ENCODE results near the gene ARHGAP6. TPM values are rescaled to one million over a fixed set of nuclear protein-coding genes. Genes with fewer than 3 reads are reported as not detected.
A peak's percentile ranks its signal among the peaks of the same experiment; 100 is the strongest.

ARHGAP6 gene
- total and polyA plus RNA-seq, 2 of the 13 experiments (the other 11 are each of a cell fraction or from before 2014, with no cell fraction given), result 0.11 TPM; not detected in 1

GRCh38 chrX:11111037-11111851 is 554.5 kb downstream of the ARHGAP6 start, which contains the start of gene HCCS (continued):
- TF ChIP-seq ZFP91 (CRISPR knock-in tag; IDR thresholded peaks at IDR 0.05; ENCODE audit: borderline replicate concordance) (peak; percentile 30; the same call in 1 of the 2 replicates), TMF1 (CRISPR knock-in tag; IDR thresholded peaks at IDR 0.05; ENCODE audit: low read depth) (no peak), KDM4B (CRISPR knock-in tag; IDR thresholded peaks at IDR 0.05) (no peak), HNF4G (IDR thresholded peaks at IDR 0.05; ENCODE audit: borderline replicate concordance, low read depth, low read length) (no peak), HNF4G (CRISPR knock-in tag; IDR thresholded peaks at IDR 0.05; ENCODE audit: borderline replicate concordance, low read depth) (no peak), SMAD9 (CRISPR knock-in tag; IDR thresholded peaks at IDR 0.05) (no peak), ZNF737 (CRISPR knock-in tag; IDR thresholded peaks at IDR 0.05; ENCODE audit: borderline replicate concordance) (no peak), MYC (CRISPR knock-in tag; IDR thresholded peaks at IDR 0.05; ENCODE audit: borderline replicate concordance) (no peak; the same call in 1 of the 2 replicates), ZNF354B (CRISPR knock-in tag; IDR thresholded peaks at IDR 0.05) (no peak), FUBP1 (CRISPR knock-in tag; IDR thresholded peaks at IDR 0.05; ENCODE audit: borderline replicate concordance) (no peak), ZNF7 (CRISPR knock-in tag; IDR thresholded peaks at IDR 0.05) (no peak), ZNF576 (CRISPR knock-in tag; IDR thresholded peaks at IDR 0.05) (no peak), ZNF691 (CRISPR knock-in tag; IDR thresholded peaks at IDR 0.05; ENCODE audit: borderline replicate concordance, low read depth) (no peak), NR2F1 (CRISPR knock-in tag; IDR thresholded peaks at IDR 0.05) (no peak), SOX5 (CRISPR knock-in tag; IDR thresholded peaks at IDR 0.05; ENCODE audit: borderline replicate concordance) (no peak), GATA4 (IDR thresholded peaks at IDR 0.05; ENCODE audit: borderline replicate concordance, low read depth) (0 out of 2 replicates have a peak, but pooled peaks have one; percentile 19), ELF3 (CRISPR knock-in tag; IDR thresholded peaks at IDR 0.05) (0 out of 2 replicates have a peak, but pooled peaks have one; percentile 28), NRL (CRISPR knock-in tag; IDR thresholded peaks at IDR 0.05; ENCODE audit: borderline replicate concordance) (no peak), RARG (CRISPR knock-in tag; IDR thresholded peaks at IDR 0.05; ENCODE audit: low read depth) (no peak), RXRB (CRISPR knock-in tag; IDR thresholded peaks at IDR 0.05; ENCODE audit: borderline replicate concordance) (no peak), ZFX (CRISPR knock-in tag; IDR thresholded peaks at IDR 0.05; ENCODE audit: low read depth) (peak; percentile 35; the same call in 1 of the 2 replicates), KAT7 (CRISPR knock-in tag; IDR thresholded peaks at IDR 0.05; ENCODE audit: borderline replicate concordance) (no peak), NR0B2 (CRISPR knock-in tag; IDR thresholded peaks at IDR 0.05) (no peak), ARNT2 (CRISPR knock-in tag; IDR thresholded peaks at IDR 0.05; ENCODE audit: low read depth) (no peak)

Data from HepG2 (cell line).